GM10248 (cell line): ENCODE measurements around the gene CTIF.

Experiments
- CTCF ChIA-PET: fragments of 300-600 bp; sonication (Branson Sonifier 250); formaldehyde crosslinking; extraction: SDS; loops from one replicate; lab custom pipeline; 2021; ENCODE audit warnings: antibody characterized with exemption; lab: Yijun Ruan, JAX
- POLR2A ChIA-PET: fragments of 350-650 bp; sonication (Branson Sonifier 250); formaldehyde crosslinking; extraction: SDS; loops from one replicate; lab custom pipeline; 2020; ENCODE audit warnings: antibody characterized with exemption; lab: Yijun Ruan, JAX
- DNase-seq: peaks from one replicate; pipeline ENCODE4 v3.0.0; 2012; ENCODE audit errors: extremely low spot score
- CTCF ChIP-seq: IDR thresholded peaks from 2 replicates; pipeline ENCODE4 v1.5.1; 2012; ENCODE audit warnings: mild to moderate bottlenecking, low read depth; ENCODE audit errors: extremely low read depth, missing control alignments, control extremely low read depth

Gene CTIF

GRCh38 chr18:48838166-48838775 lies 299.4 kb downstream of the CTIF start:
- POLR2A ChIA-PET, result no interaction called here
- TF ChIP-seq CTCF, result no peak
- no peak for DNase-seq
- CTCF ChIA-PET, result interaction anchor here (1.3 to 1.4 kb wide), 2 partner anchors 9 to 17 kb away, joined by 3 read pairs; no protein-coding TSS in a partner anchor

GRCh38 chr18:48838921-48839818 lies 300.3 kb downstream of the CTIF start:
- TF ChIP-seq CTCF, result no peak
- DNase-seq, result no peak
- ChIA-PET POLR2A (no interaction called here), CTCF (no interaction called here)

- DNase-seq, result no peak
- POLR2A ChIA-PET, result no interaction called here
- no peak for TF ChIP-seq CTCF
- CTCF ChIA-PET, result no interaction called here
These were observed 301.1 kb downstream of the CTIF start for GRCh38 chr18:48839819-48840490.

GRCh38 chr18:48840491-48840877 lies 301.7 kb downstream of the CTIF start:
- DNase-seq, result no peak
- ChIA-PET CTCF (interaction anchor here (1.0 to 1.1 kb wide), 3 partner anchors 9 to 46 kb away, joined by 3 to 5 read pairs (median 4); no protein-coding TSS in a partner anchor), POLR2A (no interaction called here)
- no peak for TF ChIP-seq CTCF

- ChIA-PET CTCF (interaction anchor here (0.9 to 1.1 kb wide), 4 partner anchors 9 to 47 kb away, joined by 3 to 5 read pairs (median 4); no protein-coding TSS in a partner anchor), POLR2A (no interaction called here)
- no peak for DNase-seq
These were observed 302.8 kb downstream of the CTIF start for GRCh38 chr18:48841381-48842258.

More at GRCh38 chr18:48841381-48842258, 302.8 kb downstream of the CTIF start:
- no peak for TF ChIP-seq CTCF
